Smooth muscle cell of bladder (primary cell): Measurements from ENCODE around the gene ZNF648. TPM values are rescaled to one million over a fixed set of nuclear protein-coding genes. Genes with fewer than 3 reads are reported as not detected.

Experiments used
- total RNA-seq: library from RNA; depleted of rRNA; stranded (reverse); fragments of >200 nt; gene quantifications from 2 replicates; pipeline ENCODE4 v1.2.3, GENCODE V29; 2014

Gene ZNF648
- total RNA-seq = not detected in 2 replicates

GRCh38 chr1:182061594-182061993 lies at the start of gene ZNF648:
Gene ZNF648 (minus strand): TSS chr1:182061712. CDS start chr1:182058010, 3,702 bp downstream.

